Measurements from ENCODE around the gene FYB1. TPM values are rescaled to one million over a fixed set of nuclear protein-coding genes. Genes with fewer than 3 reads are reported as not detected.

The FYB1 gene
- total RNA-seq, 4 donors from 2014 or later: 1.5 to 5.0 (median 2.7) TPM

GRCh38 chr5:39064450-39064849 is 154.9 kb downstream of the FYB1 start:
- no peak overlapping the region for H3K4me3 ChIP-seq (ENCODE audit: low read depth, poor library complexity, severe bottlenecking)
- intact Hi-C loops (cut with DNase I; ENCODE audit: low total_unique reads): no loop called here
- TF ChIP-seq CTCF (IDR thresholded peaks at IDR 0.05) (no peak), POLR2A (IDR thresholded peaks at IDR 0.05) (no peak)
- WGBS, 2 donors: 96 to 98% methylated on average over 3 of the region's 3 CpGs
- no peak for DNase-seq (ENCODE audit: low spot score in 2 of 2)

- no peak overlapping the region for H3K4me3 ChIP-seq (ENCODE audit: low read depth, poor library complexity, severe bottlenecking)
- no peak for DNase-seq (ENCODE audit: low spot score in 2 of 2)
- TF ChIP-seq CTCF (IDR thresholded peaks at IDR 0.05) (no peak), POLR2A (IDR thresholded peaks at IDR 0.05) (no peak)
- intact Hi-C loops (cut with DNase I; ENCODE audit: low total_unique reads): no loop called here
- 61 to 76% methylated on average over 2 of the region's 2 CpGs for WGBS, 2 donors
These were observed 156.3 kb downstream of the FYB1 start for GRCh38 chr5:39063037-39063436.

GRCh38 chr5:39062530-39062929 is 156.8 kb downstream of the FYB1 start:
- intact Hi-C loops (cut with DNase I; ENCODE audit: low total_unique reads): no loop called here
- DNase-seq (ENCODE audit: low spot score in 2 of 2): no peak
- TF ChIP-seq CTCF (IDR thresholded peaks at IDR 0.05) (no peak), POLR2A (IDR thresholded peaks at IDR 0.05) (no peak)
- no peak overlapping the region for H3K4me3 ChIP-seq (ENCODE audit: low read depth, poor library complexity, severe bottlenecking)

DNA sequence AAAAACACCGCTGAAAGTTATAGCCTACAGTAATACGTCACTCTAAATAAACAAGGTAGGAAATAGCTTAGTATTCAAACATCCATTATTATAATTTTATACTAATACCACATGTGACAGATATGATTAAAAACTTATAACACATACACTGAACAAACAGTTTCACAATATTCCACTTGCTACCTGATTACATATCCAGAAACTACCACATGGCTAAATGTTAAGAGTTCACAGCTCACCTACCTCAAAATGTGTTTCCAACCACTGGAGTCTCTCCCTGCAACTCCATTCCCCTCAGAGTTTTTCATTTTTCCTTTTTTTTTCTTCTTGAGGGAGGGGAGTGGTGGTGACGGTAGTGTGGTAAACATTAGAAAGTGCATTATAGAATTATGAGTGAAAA is 157.3 kb downstream of the FYB1 start:
- intact Hi-C loops (cut with DNase I; ENCODE audit: low total_unique reads): no loop called here
- WGBS, 2 donors: 89 to 90% methylated on average over 3 of the region's 3 CpGs
- no peak for DNase-seq (ENCODE audit: low spot score in 2 of 2)

GRCh38 chr5:39059064-39059463 is 160.3 kb downstream of the FYB1 start:
- intact Hi-C loops (cut with DNase I; ENCODE audit: low total_unique reads): no loop called here

More for the DNA sequence above, 157.3 kb downstream of the FYB1 start:
- TF ChIP-seq POLR2A (IDR thresholded peaks at IDR 0.05) (no peak), CTCF (IDR thresholded peaks at IDR 0.05) (no peak)
- H3K4me3 ChIP-seq (ENCODE audit: low read depth, poor library complexity, severe bottlenecking): no peak overlapping the region

More at GRCh38 chr5:39059064-39059463, 160.3 kb downstream of the FYB1 start:
- TF ChIP-seq CTCF (IDR thresholded peaks at IDR 0.05) (no peak), POLR2A (IDR thresholded peaks at IDR 0.05) (no peak)
- 65 to 67% methylated on average over 2 of the region's 2 CpGs for WGBS, 2 donors
- no peak for DNase-seq (ENCODE audit: low spot score in 2 of 2)
- no peak overlapping the region for H3K4me3 ChIP-seq (ENCODE audit: low read depth, poor library complexity, severe bottlenecking)

All from lower leg skin (tissue), 4 donors.